ENCODE results near the gene FAM135A. TPM values are rescaled to one million over a fixed set of nuclear protein-coding genes. Genes with fewer than 3 reads are reported as not detected.
"Not testable (repeated sequence)": the region's sequence is repeated elsewhere in the genome, so short reads cannot be mapped to it uniquely, and the experiment has no call there.

The FAM135A gene
- total RNA-seq, 1 donor from 2014 or later = 24.1 TPM

- ATAC-seq (no peak), DNase-seq (no peak)
- H3K36me3 ChIP-seq = no peaks in the 10 kb centered on the region
- H3K4me1 ChIP-seq = no peaks in the 10 kb centered on the region
- no peaks in the 10 kb centered on the region for H3K27me3 ChIP-seq
- H3K27ac ChIP-seq = no peak overlapping the region
- no peaks in the 10 kb centered on the region for H3K9me3 ChIP-seq
- no peak overlapping the region for H3K4me3 ChIP-seq
- intact Hi-C loops (cut with DNase I) = no loop called here
- no peak for TF ChIP-seq CTCF (IDR thresholded peaks at IDR 0.05)
Observed at GRCh38 chr6:70547905-70548304, 134.6 kb downstream of the FAM135A start.

GRCh38 chr6:70549327-70549726 lies 136.0 kb downstream of the FAM135A start:
- no peak for DNase-seq
- intact Hi-C loops (cut with DNase I) = no loop called here
- Histone ChIP-seq H3K27me3 (no peaks in the 10 kb centered on the region), H3K36me3 (no peaks in the 10 kb centered on the region), H3K27ac (no peak overlapping the region), H3K4me1 (no peaks in the 10 kb centered on the region), H3K9me3 (no peaks in the 10 kb centered on the region), H3K4me3 (no peak overlapping the region)
- no peak for ATAC-seq
- TF ChIP-seq CTCF (IDR thresholded peaks at IDR 0.05) = no peak

- no peak for DNase-seq
Observed at GRCh38 chr6:70551566-70551965, 138.3 kb downstream of the FAM135A start.

GRCh38 chr6:70552286-70552940 lies 139.1 kb downstream of the FAM135A start:
- DNase-seq; H3K27me3 ChIP-seq; H3K36me3 ChIP-seq; intact Hi-C loops (cut with DNase I); H3K4me3 ChIP-seq; H3K27ac ChIP-seq; H3K4me1 ChIP-seq; H3K9me3 ChIP-seq; ATAC-seq: not testable (repeated sequence)

More at GRCh38 chr6:70551566-70551965, 138.3 kb downstream of the FAM135A start:
- intact Hi-C loops (cut with DNase I) = no loop called here
- H3K36me3 ChIP-seq = no peaks in the 10 kb centered on the region
- ATAC-seq = no peak
- no peak overlapping the region for H3K27ac ChIP-seq
- H3K27me3 ChIP-seq = no peaks in the 10 kb centered on the region
- no peaks in the 10 kb centered on the region for H3K9me3 ChIP-seq
- no peaks in the 10 kb centered on the region for H3K4me1 ChIP-seq
- TF ChIP-seq CTCF (IDR thresholded peaks at IDR 0.05) = no peak
- H3K4me3 ChIP-seq = no peak overlapping the region

- Histone ChIP-seq H3K9me3 (no peaks in the 10 kb centered on the region), H3K27ac (no peak overlapping the region), H3K4me1 (no peaks in the 10 kb centered on the region), H3K27me3 (no peaks in the 10 kb centered on the region), H3K4me3 (no peak overlapping the region), H3K36me3 (no peaks in the 10 kb centered on the region)
- DNase-seq = no peak
- intact Hi-C loops (cut with DNase I) = no loop called here
- ATAC-seq = no peak
- no peak for TF ChIP-seq CTCF (IDR thresholded peaks at IDR 0.05)
Observed at GRCh38 chr6:70552974-70553373, 139.7 kb downstream of the FAM135A start.

GRCh38 chr6:70557998-70558397 lies 144.7 kb downstream of the FAM135A start:
- intact Hi-C loops (cut with DNase I) = no loop called here
- H3K4me3 ChIP-seq = no peak overlapping the region
- ATAC-seq (no peak), DNase-seq (no peak)
- H3K27me3 ChIP-seq = no peaks in the 10 kb centered on the region
- H3K36me3 ChIP-seq = peaks cover 5% of the 10 kb centered on the region
- TF ChIP-seq CTCF (IDR thresholded peaks at IDR 0.05) = no peak
- no peaks in the 10 kb centered on the region for H3K4me1 ChIP-seq
- H3K27ac ChIP-seq = no peak overlapping the region
- no peaks in the 10 kb centered on the region for H3K9me3 ChIP-seq

- H3K9me3 ChIP-seq; H3K4me3 ChIP-seq; DNase-seq; ATAC-seq; H3K36me3 ChIP-seq; H3K4me1 ChIP-seq; intact Hi-C loops (cut with DNase I); H3K27me3 ChIP-seq; H3K27ac ChIP-seq: not testable (repeated sequence)
Observed at GRCh38 chr6:70562401-70562800, 149.1 kb downstream of the FAM135A start.
